GM12891 (cell line): Measurements from ENCODE around the gene FSCN2.

Experiments
- PAX5 ChIP-seq: IDR thresholded peaks from 2 replicates; pipeline ENCODE4 v1.6.1; 2011; ENCODE audit warnings: low read length, moderate library complexity, mild to moderate bottlenecking; ENCODE audit not compliant: insufficient read depth, severe bottlenecking
- POLR2A ChIP-seq: IDR thresholded peaks from 2 replicates; pipeline ENCODE4 v1.6.1; 2011; ENCODE audit warnings: low read depth, low read length, control low read depth
- POLR2AphosphoS5 ChIP-seq: IDR thresholded peaks from 2 replicates; pipeline ENCODE4 v1.6.1; 2011; ENCODE audit warnings: low read depth, low read length, control low read depth
- POU2F2 ChIP-seq: IDR thresholded peaks from 2 replicates; pipeline ENCODE4 v1.6.1; 2011; ENCODE audit warnings: low read depth, mild to moderate bottlenecking, control low read depth, low read length, moderate library complexity
- SPI1 ChIP-seq: IDR thresholded peaks from 2 replicates; pipeline ENCODE4 v1.6.1; 2011; ENCODE audit warnings: low read depth, low read length, control low read depth
- TAF1 ChIP-seq: IDR thresholded peaks from 2 replicates; pipeline ENCODE4 v1.6.1; 2011; ENCODE audit warnings: low read depth, low read length, control low read depth

DNA sequence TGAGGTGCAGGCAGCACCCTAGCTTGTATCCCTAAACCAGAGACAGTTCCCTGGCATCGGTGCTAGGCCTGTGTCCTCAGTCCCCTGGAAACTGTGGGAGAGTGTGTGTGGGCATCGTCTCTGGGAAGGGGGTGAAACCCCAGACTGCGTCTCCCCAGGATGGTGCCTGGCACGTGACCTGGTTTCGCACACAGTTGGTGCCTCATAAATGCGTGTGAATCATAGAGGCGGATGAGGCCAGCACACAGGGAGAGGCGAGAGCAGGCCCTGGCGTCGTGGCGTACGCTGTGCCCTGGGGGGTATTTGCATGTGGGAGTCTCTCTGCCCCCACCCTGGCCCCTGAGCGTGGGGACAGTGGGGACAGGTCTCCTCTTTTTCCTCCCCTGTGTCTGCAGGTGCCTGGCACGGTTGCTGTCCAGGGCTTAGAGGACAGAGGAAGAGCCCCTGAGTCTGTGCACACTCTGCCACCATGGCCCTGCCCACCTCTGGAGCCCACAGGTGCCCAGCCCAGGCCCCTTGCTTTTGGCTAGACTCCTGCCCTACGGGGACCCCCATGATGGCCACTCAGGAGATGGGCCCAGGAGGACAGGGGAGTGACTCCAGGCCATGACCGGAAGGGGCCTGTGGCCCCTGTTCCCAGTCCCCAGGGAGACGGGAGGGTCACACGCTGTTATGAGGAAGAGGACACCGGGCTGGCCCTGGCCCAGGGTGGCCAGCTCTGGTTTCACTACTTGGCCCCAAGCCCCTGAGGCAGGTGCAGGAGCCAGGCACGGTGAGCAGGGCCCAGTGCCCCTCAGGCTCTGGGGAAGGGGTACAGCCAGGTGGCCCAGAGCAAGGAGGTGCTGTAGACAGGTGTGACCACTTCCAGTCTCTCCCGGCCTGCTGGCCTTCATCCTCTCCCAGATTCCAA is 1.3 kb upstream of the FSCN2 start:
- TF ChIP-seq POLR2A (no peak), POLR2AphosphoS5 (no peak), PAX5 (no peak), TAF1 (no peak), SPI1 (no peak), POU2F2 (no peak)
